Upper lobe of left lung (tissue), 4 donors: ENCODE measurements around the gene OR10H5.
"Not testable (repeated sequence)": the region's sequence is repeated elsewhere in the genome, so short reads cannot be mapped to it uniquely, and the experiment has no call there.

Experiments
- POLR2A ChIP-seq, 4 donors: fragments of 450-650 bp; IDR thresholded peaks; one replicate each; pipeline ENCODE4 v1.5.1; 2016 to 2017; ENCODE audit warnings: antibody characterized with exemption in 4 of 4, mild to moderate bottlenecking in 2 of 4
- POLR2AphosphoS5 ChIP-seq, 2 donors: sonication (generic); formaldehyde crosslinking; IDR thresholded peaks; one replicate each; pipeline ENCODE4 v1.5.1; 2017; ENCODE audit warnings: antibody characterized with exemption in 2 of 2
- TF ChIP-seq, protein P1 (sequence below), 6 experiments: fragments of 450-650 bp in 4 of 6; fragments of 200-600 bp in 2 of 6; sonication (generic) in 2 of 6; IDR thresholded peaks; one replicate each; pipeline ENCODE4 v1.5.1; 2016 to 2019; ENCODE audit warnings: antibody characterized with exemption in 6 of 6

DNA sequence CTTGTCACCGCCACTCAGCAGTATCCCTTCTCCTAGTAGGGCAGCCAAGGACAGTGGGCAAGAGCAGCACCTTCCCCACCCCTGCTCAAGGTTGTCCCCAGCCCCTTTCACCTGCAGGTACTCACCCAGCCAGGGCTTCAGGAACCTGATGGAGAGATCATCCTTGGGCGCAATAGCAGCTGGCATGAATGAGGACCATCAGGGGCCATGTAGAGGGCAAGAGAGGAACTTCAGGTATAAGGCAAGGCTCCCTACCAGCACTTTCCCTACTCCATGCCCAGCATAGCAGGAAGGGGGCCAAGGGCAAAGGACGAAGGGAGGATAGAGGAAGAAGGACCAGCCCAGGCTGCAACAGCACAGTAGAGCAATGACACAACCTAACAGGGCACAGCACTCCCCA is 13.3 kb upstream of the OR10H5 start:
- TF ChIP-seq, protein P1, sequence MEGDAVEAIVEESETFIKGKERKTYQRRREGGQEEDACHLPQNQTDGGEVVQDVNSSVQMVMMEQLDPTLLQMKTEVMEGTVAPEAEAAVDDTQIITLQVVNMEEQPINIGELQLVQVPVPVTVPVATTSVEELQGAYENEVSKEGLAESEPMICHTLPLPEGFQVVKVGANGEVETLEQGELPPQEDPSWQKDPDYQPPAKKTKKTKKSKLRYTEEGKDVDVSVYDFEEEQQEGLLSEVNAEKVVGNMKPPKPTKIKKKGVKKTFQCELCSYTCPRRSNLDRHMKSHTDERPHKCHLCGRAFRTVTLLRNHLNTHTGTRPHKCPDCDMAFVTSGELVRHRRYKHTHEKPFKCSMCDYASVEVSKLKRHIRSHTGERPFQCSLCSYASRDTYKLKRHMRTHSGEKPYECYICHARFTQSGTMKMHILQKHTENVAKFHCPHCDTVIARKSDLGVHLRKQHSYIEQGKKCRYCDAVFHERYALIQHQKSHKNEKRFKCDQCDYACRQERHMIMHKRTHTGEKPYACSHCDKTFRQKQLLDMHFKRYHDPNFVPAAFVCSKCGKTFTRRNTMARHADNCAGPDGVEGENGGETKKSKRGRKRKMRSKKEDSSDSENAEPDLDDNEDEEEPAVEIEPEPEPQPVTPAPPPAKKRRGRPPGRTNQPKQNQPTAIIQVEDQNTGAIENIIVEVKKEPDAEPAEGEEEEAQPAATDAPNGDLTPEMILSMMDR (IDR thresholded peaks at IDR 0.05): not testable (repeated sequence)
- not testable (repeated sequence) for TF ChIP-seq POLR2A, POLR2AphosphoS5 (IDR thresholded peaks at IDR 0.05)
